HG03460 (cell line): ENCODE measurements around the gene KIDINS220.
"Not testable (repeated sequence)": the region's sequence is repeated elsewhere in the genome, so short reads cannot be mapped to it uniquely, and the experiment has no call there.

Experiments
- ATAC-seq: cut with Tn5 transposase; IDR thresholded peaks from one replicate; pipeline ENCODE4 v1.9.1; 2021; ENCODE audit not compliant: unreplicated experiment

Gene KIDINS220

DNA sequence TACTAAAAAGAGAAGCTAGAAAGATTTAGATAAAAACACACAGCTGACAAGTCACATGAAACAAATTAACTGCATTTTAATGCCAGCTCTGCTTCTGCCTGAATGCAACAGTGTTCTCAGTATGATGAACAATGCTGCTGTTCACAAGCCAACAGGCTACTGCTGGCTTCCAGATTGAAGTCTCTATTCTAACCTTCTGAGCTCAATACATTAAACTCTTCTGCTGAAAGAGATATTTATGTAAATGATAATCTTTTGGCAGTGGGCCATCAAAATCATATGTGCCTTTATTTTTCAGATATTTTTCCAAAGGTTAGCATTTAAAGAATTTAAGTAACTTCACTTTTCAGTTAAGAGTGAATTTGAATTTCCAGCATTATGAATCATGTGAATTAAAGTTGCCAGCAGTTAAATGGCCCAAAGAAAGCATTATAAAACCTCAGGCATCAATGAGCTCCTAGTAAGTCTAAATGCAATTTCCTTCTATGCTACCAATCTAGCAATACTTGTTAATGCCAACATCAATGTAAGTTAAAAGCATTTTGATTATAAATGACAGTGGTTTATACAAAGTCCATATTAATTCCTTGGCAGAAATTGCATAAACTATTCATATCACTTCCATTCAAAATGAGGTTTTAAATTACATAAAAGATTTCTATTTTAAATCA lies 83.2 kb downstream of the KIDINS220 start:
- ATAC-seq = no peak

DNA sequence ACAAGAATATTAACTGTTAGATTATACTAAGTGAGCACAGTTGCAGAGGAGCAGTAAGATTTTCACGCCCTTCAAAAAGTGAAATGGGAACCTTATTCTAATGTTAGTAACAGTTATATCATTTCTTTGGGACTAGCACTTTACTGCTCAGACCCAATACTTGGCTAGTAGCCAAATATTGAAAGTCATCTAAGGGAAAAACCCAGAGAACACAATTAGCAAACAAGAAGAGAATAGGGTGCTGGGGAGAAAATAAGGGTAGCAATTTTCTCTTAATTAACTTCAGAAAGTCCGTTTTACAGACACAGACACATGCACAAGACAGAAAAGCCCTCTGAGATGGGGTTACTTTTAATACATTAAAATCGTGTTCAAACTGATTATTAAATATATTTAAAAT lies 83.8 kb downstream of the KIDINS220 start:
- ATAC-seq = no peak

- ATAC-seq = no peak
Observed at GRCh38 chr2:8752385-8752784, 85.0 kb downstream of the KIDINS220 start.

DNA sequence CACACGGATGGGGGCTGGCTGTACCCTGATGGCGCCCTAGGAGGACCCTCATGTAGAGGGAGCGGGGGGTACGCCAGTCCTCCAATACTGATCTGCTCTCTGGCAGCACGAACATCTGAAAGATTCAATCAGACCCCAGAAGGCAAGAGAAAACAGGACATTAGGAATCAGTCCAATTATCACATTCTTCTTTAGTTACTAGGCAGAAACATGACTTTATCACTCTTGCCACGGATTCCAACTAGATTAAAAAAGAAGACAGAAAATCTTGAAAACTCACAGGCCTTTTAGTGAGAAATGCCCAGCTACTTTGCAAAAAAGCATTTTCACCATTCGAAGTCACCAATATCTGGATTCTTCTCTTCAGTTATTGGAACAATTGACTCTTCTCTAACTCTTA lies 87.2 kb downstream of the KIDINS220 start:
- ATAC-seq = no peak

DNA sequence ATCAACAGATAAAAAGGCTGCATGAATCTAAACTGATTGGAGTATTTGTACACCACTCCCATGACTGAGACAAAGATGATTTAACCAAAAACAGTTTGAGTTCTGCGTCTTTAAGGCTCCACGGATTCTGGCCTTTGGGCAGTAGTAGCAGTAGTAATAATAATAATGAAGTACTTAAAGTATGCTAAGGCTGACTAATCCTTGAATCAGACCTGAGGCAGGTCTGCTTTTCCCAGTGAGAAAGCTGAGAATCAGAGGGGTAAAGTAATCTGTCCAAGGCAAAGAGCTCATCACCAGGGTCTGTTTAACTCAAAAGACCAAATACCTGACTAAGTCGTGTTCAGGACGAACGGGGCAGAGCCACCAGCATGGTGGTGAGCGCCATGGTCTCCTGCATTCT lies 94.2 kb downstream of the KIDINS220 start:
- ATAC-seq = no peak

DNA sequence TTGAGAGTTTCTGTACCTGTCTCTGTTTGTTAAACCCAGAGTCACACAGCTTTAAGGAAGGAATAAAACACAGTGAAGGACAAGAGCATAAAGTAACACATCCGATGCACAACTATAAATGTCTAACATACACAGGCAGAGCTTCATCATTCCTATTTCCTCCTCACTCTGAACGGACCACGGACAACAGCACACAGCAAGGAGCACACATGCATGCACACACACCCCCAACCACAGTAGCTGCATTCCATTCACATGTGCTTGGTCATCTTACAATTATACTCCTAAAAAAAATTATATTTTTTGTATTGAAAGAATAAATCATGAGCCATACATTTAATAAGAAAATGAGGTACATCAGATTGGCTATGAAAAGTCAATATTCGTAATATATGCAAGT lies 97.3 kb downstream of the KIDINS220 start:
- ATAC-seq = no peak

DNA sequence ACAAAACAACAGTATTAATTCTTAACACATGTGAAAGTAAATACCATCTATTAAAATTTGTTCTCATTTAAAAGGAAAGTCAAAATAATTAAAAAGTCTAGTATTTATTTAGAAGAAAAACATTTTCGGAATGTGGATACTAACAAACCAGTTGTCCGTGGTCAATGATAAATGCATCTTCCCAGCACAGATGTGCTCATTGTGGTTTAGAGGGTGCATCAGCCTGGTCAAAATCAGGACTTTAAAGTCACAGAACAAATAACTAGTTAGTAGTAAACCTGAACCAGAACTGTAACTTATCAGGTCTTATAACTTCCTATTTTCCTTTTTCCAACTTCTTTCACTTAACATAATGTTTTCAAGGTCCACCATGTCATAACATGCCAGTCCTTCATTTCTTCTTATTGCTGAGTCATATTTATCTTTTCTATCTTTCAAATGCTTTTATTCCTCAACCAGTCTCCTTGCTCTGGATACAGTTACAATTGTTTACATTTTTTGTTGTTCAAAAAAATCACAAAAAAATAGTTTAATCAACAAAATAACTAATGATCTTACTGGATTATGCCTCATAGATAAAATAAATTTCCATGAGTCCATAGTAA lies 99.7 kb downstream of the KIDINS220 start:
- ATAC-seq = no peak

GRCh38 chr2:8732601-8733000 lies 104.8 kb downstream of the KIDINS220 start:
- no peak for ATAC-seq

GRCh38 chr2:8729939-8730338 lies 107.5 kb downstream of the KIDINS220 start:
- ATAC-seq = no peak

GRCh38 chr2:8729101-8729500 lies 108.3 kb downstream of the KIDINS220 start:
- not testable (repeated sequence) for ATAC-seq

- ATAC-seq = no peak
Observed at GRCh38 chr2:8728305-8729015, 109.0 kb downstream of the KIDINS220 start.

GRCh38 chr2:8725838-8726237 lies 111.6 kb downstream of the KIDINS220 start:
- ATAC-seq = no peak

DNA sequence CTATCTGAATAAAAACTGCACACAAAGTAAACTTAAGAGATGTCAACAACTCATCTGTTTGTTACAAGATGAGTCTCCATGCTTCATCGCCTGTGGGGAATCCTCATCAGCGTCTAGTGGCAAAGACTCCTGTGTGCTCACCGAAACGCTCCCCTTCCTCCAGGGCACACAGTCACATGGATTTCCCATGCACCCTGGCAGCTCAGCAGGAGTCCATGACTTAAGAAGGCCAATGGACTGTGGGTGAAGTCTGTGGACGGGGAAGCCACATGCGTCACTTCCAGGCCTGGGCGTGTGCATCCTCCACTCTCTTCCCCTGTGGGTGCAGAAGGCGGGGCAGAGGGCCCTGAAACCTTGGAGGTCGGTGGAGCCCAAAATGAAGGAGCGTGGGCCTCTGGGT lies 114.4 kb downstream of the KIDINS220 start:
- no peak for ATAC-seq

GRCh38 chr2:8721410-8721809 lies 116.0 kb downstream of the KIDINS220 start:
- no peak for ATAC-seq

GRCh38 chr2:8720741-8721140 lies 116.7 kb downstream of the KIDINS220 start:
- ATAC-seq = no peak

DNA sequence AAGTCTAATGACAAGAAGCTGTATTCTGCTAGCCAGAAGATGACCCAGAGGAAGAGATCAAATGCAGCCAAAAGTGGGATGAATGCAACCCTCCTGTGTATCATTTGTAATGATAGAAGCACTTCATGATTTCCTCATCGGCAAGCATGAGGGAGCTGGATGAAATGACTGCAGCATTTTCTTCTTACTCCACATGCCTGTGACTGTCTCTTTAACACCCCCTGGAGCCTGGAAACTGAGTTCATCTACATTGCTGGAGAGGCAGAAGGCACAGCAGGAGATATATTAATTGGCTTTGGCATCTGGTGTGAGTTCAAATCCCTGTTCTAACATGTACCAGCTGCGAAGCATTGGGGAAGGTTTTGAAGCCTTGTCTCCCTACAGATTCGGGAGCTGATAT lies 117.9 kb downstream of the KIDINS220 start:
- ATAC-seq = no peak

DNA sequence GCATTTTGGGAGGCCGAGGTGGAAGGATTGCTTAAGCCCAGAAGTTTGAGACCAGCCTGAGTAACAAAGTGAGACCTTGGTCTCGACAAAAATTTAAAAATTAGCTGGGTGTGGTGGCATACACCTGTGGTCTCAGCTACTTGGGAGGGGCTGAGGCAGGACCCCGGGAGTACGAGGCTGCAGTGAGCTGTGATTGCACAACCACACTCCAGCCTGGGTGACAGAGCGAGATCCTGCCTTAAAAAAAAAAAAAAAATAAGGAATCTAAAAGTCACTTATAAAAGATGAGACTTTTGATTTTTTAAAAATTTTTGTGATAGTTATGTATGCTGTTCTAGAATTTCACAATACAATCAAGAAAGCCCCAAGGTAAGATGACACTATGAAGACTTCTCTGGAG lies 122.4 kb downstream of the KIDINS220 start:
- ATAC-seq = no peak

GRCh38 chr2:8714283-8714682 lies 123.1 kb downstream of the KIDINS220 start:
- no peak for ATAC-seq

- no peak for ATAC-seq
Observed at GRCh38 chr2:8710951-8711350, 126.5 kb downstream of the KIDINS220 start.

GRCh38 chr2:8709611-8710010 lies 127.8 kb downstream of the KIDINS220 start:
- no peak for ATAC-seq

DNA sequence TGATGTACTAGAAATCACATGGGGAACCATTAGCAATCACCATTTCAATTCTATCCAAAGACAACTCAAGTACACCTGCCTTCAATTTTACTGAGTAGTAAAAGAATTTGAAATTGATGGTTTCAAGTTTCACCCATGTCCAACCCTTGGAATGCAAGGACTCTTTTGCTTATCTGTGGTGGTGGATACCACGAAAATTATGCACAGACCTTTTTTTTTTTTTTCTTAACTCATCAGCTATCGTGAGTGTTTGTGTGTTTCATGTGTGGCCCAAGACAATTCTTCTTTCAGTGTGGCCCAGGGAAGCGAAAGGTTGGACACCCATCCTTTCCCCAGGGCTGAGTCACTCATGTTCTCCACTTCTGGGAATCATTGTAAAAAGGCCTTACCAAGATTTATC lies 132.5 kb downstream of the KIDINS220 start:
- no peak for ATAC-seq

DNA sequence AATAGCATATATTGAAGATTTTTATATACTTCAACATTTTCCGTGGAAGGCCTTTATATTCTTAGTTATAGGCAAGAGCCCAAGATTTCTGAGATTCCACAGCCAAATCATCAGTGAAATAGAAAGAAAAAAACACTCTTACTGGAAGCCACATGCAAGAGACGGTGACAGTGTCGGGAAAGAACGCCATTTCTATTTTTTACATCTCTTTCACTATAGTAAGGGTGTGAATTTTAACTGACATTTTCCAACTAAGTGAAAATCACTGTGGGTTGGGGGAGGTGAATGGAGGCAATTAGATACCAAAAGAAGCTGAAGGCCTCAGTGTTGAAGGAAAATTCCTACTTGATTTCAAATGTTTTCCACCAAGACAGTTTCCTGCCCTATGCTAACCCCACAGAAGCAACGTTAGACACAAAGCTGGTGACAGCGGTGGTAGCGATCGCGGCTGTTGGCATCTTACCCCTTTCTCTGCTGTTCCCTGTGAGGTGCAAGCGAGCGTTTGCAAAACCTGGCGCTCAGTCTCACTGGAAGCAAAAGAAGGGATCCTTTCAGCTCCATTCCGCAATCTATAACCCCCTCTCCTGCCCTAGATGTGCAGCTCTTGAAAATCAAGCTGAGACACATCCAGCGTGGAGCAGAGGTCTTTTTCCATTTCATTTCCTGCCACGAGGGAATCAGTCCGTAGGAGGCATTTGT lies 135.6 kb downstream of the KIDINS220 start:
- no peak for ATAC-seq
